GM19193 (cell line): ENCODE measurements around the gene HMGB1.
A peak's percentile ranks its signal among the peaks of the same experiment; 100 is the strongest.

ENCODE experiments used
- POLR2A ChIP-seq: IDR thresholded peaks from 4 replicates; pipeline ENCODE4 v1.6.1; 2011; ENCODE audit not compliant: insufficient read depth, insufficient read length; ENCODE audit errors: extremely low read depth

Gene HMGB1

DNA sequence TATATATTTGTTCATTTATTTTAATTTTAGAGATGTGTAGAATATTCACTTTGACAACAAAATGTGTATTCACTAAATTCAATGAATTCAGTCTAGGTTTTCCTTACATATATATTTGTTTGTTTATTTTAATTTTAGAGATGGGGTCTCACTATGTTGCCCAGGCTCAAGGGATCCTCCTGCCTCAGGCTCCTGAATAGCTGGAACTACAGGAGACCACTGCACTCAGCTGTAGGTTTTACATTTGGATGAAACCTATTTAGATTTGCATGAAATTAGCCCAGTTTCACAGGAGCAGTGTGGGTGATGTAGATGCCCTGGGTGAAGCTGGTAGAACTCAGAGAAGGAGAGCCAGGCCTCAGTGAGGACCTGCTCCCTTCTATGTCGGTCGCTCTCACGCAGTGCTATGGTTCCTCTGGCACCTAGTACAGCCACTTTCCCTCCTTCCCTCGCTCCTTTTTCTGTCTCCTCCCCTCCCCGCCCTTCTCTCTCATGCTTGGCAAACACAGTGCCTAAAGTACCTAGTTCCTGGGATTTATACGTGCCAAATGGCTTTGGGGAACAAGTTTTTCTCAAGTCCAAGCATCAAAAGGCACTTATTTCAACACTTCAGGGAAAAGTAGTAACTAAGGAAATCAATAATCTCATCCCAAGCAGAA lies 14.7 kb upstream of the HMGB1 start:
- no peak for TF ChIP-seq POLR2A

DNA sequence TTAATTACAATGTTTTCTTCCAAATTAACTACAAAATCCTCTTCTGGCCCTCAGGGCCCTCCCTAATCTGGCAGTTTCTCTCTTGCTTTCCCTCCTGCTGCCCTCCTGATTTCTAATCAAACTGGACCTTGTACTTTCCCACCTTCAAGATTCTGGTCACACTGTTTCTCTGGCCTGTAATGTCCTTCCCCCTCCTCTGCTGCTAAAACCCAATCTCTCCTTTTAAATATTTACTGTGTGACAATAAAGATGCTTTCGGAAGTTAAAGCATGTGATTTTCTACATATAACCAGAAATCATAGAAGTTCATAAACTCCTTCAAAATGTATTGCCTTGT lies 14.1 kb upstream of the HMGB1 start:
- TF ChIP-seq POLR2A: no peak

DNA sequence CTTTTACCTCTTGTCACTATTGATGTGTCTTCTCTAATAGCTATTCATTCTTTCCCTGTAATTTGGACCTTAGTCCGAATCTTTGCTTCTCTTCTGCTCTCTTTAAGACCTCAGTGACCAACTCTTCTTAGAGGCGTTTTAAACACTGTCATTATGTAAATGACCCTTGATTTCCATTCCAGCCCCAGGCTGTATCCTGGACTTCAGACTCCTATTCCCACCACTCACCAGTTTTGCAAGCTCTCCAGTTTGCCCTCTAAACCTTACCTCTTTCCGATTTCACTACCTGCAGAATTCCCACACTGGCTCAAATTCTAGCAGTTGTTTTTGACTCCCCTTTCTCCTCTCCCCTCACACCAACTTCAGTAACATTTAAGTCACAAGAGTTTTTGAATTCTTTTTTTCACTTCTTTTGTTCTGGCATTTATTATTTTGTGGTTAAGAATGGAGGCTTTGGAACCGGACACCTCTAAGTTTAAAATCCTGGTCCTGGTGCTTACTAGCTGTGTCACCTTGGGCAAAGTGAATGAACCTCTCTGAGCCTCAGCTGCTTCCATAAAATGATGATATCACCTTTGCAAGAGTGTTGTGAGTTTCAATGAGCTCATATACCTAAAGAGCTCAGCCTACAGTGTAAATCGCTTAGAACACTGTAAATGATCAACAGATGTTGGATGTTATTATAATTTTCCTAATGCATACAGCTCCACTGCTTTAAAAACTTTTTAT lies 13.6 kb upstream of the HMGB1 start:
- no peak for TF ChIP-seq POLR2A

DNA sequence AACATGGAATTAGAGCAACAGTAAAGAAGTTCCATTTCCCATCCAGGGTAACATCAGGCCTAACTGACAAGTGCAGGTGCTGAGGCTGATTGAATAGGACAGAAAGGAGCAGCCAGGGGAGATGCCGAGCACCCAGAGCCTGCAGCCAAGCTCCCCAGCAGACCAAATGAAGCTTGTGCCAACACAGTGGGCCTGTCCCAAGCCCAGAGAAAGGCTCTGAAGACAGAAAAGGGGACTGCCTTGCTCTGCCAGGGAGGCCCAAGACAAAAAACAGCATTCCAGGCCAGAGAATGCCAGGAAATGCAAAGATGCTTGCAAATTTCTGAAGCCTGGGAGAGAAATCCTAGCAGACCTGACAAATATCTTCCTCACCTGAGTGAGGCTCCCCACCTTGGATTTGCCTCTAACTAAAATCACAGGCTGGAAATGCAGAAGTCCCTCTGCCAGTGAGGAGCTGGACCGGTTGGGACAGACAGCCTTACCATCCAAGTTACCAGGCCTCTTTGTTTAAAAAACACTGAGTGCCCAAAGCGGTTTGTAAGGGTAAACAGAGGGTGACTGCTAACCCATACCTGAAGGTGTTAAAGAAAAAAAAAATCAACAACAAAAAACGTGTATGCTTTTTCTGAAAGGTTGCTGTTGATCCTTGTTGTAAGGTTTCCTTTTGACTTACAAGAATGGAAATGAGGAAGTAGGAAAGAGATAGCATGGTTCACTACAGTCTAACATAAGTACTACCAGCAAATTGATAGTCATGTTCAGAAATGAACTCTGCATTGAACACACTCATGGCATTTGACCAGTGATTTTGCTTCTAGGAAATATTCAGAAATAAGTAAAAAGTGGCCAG lies 11.8 kb upstream of the HMGB1 start:
- no peak for TF ChIP-seq POLR2A

DNA sequence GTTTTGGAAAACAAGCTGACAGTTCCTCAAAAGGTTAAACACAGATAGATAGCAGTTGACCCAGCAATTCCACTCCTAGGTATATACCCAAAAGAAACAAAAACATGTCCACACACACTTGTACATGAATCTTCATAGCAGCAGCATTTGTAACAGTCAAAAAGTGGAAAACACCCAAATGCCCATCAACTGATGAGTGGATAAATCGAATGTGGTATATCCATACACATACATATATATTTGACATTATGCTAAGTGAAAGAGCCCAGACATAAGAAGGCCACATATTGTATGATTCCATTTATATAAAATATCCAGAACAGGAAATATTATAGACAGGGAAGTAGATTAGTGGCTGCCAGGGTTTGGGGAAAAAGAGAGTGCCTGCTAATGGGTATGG lies 7.9 kb upstream of the HMGB1 start:
- TF ChIP-seq POLR2A: no peak

DNA sequence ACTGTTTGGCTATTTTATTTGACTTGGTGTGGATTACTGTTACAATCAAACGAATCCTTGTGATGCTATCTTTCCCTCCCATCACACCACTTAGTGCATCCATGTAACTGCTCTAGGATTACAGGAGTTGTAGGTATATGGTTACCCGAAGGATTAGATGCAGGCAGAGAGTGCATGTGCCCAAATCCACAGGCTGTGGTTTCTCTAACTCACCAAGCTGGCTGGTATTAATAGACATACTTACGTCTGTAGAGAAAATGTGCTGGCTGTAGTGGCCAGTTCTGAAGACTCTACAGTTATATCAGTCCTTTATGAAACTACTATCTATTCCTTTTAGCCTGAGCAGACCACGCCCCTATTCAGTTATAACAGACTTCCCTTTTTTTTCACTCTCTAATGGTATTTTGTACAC lies 1.1 kb upstream of the HMGB1 start:
- no peak for TF ChIP-seq POLR2A

DNA sequence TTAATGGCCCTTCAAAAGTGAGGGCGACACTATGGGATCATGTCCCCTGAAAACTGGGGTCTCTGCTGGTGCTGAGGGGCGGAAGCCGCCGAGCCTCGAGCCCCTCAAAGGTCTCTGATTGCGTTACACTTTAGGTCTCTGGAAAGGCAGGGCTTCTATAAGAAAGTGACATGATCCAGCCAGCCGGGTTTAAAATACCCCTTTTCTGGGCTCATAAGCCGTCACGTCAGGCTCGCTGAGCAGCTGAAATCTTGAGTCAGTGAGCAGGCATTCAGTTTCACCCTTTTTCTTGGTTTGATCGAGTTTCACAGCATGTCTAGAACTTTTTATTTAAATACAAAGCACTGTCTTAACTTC lies 600 bp upstream of the HMGB1 start:
- no peak for TF ChIP-seq POLR2A

DNA sequence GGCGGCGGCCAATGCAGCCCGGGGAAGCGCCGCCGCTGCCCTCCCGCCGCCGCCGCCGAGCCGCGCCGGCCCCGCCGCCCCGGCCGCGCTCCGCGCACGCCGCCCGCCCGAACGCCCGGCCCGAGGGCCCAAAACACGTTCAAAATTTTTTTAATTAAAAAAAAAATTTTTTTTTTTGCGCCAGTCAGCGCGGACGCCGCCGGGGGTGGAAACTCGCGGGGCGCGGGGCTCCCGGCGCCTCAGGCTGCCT lies 468 bp downstream of the HMGB1 start:
- no peak for TF ChIP-seq POLR2A

DNA sequence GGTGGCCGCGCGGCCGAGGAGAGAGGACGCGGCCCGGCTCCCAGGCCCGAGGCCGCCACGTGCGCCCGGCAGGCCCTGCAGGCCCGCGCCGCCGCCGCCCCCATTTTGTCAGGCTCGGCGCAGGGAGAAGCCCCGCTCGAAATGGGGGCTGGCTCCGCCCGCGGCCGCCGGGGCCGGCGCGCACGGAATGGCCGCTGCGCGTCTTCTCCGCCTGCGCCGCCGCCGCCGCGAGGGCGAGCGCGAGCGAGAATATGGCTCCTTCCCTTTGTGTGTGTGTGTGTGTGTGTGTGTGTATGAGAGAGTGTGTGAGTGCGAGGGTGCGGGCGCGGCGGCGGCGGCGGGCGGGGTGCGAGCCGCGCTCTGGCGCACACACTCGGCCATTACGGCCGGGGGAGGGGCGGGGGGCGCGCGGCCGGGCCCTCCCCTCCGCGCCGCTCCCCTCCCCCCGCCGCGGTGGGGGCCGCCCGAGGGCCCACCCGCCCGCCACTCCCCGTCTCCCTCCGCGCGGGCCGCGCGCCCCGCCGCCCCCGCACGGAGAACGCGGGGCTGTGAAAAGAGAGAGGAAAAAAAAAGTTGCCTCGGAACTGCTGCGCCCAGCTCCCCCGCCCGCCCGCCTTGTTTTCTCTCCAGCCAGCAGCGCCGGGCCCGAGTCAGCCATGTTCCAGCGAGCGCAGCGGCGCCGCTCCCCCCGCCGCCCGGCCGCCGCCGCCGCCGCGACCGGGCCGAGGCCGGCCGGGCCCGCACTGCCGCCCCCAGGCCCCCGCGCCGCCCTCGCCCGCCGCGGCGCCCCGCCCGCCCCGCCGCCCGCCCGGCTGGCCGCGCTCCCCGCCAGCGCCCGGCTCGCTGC lies 1.0 kb downstream of the HMGB1 start:
- peak; percentile 71 for TF ChIP-seq POLR2A

DNA sequence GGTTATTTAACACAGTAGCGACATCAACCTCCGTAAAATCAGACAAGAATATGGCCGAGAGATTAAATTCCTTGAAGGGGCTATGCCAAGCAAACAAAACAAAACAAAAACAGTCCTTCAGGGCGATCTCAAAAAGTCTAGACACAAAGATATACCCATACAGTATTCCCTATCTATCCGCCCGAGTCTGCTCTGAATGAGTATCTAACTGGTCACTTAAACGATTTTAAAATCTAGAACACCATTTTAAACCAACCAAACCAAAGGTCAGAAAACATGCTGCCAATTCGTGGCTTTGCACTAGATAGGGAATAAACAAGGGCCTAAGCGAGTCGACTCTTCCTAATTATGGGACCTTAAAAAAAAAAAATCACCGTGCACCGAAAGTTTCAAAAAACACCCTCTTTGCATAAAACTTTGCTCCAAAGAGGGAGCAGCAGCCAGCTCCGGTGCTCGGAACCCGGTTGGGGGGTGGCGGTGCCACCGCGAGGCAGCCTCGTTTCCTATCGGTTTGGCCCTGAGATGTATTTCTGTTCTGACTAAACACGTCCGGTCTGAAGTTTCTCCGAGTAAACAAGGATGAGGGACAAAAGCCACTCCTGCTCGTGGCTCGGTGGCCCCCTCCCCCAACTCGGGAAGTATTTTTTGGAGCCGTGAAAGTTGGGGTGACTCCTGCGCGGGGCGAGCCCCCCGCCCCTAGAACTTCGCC lies 1.8 kb downstream of the HMGB1 start:
- TF ChIP-seq POLR2A: no peak

DNA sequence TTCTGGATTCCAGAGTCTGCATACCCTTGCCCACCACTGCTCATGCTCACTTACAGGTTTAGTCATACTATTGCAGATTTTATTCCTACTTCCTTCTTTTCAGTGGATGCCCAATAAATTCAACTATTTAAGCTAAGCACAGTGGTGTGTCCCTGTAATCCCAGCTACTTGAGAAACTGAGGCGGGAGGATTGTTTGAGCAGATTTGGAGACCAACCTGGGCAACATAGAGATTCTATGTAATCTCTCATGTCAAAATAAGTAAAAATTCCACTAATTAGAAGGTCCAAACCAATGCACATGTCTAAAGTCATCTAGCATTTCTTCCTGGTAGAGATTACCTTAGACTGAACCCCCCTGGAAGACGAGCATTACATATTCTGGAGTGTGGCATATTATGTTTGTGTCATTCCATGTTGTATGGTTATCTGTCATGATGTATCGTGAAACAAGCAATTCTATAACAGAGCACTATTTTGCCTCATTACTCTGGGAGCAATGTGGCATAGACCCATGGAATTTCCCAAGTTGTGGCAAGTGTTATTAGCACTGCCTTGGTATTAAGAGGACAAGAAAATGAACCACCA lies 8.3 kb downstream of the HMGB1 start:
- peak; percentile 1 for TF ChIP-seq POLR2A

DNA sequence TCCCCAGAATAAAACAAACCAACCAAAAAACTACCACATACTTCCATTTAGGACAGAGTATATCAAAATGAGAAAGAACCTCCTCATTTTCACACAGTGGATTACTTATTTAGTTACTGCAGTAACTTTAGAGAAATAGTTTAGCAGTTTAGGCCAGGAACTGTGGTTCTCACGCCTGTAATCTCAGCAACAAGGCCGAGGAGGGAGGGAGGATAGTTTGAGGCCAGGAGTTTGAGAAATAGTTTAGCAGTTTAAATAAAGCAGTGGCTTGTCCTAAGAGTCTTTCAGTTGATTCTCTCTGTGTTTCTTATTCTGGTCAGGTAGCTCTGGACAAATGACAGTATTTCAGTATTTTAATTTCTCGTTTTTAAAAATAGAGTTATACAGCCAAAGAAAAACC lies 9.4 kb downstream of the HMGB1 start:
- no peak for TF ChIP-seq POLR2A

DNA sequence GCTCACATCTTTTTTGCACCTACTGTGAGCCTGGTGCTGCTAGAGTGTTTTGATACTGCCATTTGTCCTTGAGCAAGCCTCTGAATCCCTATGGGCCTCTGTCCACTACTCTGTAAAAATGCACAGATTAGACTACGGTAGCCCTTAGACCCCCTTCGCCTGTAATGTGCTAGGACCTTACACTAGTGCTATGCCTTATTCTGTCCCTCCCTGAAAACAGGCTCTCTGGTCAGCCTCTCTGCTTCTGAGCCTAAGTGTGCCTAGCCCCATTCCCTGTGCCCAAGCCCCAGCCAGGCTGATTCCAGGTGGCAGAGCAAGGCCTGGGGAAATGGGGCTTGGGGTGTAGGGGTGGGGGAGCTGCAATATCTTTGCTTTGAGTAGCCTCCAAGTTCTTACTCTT lies 10.7 kb downstream of the HMGB1 start:
- TF ChIP-seq POLR2A: no peak

DNA sequence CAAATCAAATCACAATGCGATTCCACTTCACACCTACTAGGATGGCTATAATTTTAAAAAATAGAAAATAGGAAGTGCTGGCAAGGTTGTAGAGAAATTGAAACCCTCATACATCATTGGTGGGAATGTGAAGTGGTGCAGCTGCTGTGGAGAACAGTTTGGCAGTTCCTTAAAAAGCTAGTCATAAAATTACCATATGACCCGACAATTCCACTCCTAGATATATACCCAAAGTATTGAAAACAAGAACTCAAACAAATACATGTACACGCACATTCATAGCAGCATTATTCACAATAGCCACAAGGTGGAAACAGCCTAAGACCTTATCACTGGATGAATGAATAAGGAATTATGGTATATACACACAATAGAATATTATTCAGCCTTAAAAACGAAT lies 12.0 kb downstream of the HMGB1 start:
- TF ChIP-seq POLR2A: no peak

DNA sequence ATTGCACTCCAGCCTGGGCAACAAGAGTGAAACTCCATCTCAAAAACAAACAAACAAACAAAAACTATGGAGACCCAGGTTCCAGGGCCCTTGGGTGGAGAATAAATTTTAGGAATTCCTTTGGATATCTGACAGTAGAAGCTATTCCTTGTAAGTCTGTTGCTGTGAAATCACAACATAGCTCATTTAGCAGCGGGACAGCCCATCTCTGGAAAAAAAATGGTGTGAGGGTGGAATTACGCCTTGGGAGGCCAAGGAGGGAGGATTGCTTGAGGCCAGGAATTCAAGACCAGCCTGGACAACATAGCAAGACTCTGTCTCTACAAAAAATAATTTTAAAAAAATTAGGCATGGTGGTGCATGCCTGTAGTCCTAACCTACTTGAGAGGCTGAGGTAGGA lies 15.7 kb downstream of the HMGB1 start:
- TF ChIP-seq POLR2A: no peak

DNA sequence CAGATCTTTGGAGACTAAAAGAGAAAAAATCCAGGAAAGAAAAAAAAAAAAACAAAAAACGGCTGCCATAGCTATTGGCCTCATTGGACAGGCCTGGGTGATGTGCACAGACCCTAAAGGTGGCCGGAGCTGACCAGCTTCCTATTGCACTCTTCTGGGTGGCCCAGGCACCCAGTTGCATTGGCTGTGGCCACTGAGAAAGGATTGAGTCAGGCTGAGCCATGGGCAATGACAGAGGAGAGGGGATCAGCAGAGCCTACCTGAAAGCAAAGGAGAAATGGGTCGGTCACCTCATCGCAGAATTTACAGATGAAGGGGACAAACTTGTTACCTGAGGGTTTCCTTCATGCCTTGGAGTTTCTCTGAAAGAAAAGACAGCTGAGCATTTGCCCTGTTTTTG lies 17.3 kb downstream of the HMGB1 start:
- no peak for TF ChIP-seq POLR2A
